ENCODE data around the gene CAPN10. TPM values are rescaled to one million over a fixed set of nuclear protein-coding genes. Genes with fewer than 3 reads are reported as not detected.

The CAPN10 gene
- total and polyA plus RNA-seq, 4 donors, result 12.6 to 66.9 (median 29.6) TPM

DNA sequence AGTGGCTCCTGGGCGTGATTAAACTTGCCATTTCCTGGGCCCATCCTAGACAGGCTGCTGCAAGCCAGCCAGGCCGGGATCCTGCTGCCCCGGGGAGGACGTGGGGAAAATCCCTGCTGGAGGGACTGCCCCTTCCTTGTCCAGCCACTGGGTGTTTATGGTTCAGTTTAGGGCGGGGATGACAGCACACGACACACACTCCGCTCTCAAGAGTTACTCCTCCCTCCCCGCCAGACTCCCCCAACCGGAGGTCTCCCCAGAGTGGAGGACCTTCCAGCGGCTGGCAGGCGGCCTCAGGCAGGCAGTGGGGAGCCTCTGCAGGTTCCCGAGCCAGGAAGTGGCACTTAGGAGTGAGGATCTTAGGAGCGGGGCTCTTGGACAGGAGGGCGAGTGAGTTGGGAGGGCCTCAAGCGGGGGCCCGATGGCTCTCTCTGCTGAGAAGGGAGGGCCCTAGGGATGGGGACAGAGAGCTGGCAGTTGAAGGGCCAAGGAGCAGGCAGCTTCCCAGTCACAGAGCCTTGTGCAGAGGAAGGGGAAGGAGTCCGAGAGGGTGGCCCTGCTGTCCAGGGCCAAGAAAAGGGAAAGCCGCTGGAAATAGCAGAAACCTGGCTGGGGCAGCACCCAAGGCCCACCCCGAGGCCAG is 33.1 kb downstream of the CAPN10 start:
- Histone ChIP-seq H3K27me3 (ENCODE audit: control insufficient read depth in 1 of 2, insufficient read depth in 2 of 2, low read length in 1 of 2) (no peaks in the 10 kb centered on the region), H3K36me3 (ENCODE audit: control insufficient read depth in 1 of 2, insufficient read depth in 2 of 2, low read length in 1 of 2) (no peaks in the 10 kb centered on the region), H3K4me3 (ENCODE audit: low read length in 2 of 2) (no peak overlapping the region), H3K27ac (ENCODE audit: low read depth in 1 of 2, low read length in 2 of 2) (no peak overlapping the region), H3K4me1 (ENCODE audit: control insufficient read depth in 1 of 2, insufficient read depth in 2 of 2, low read length in 2 of 2) (no peaks in the 10 kb centered on the region), H3K9me3 (ENCODE audit: control insufficient read depth, low read length) (no peaks in the 10 kb centered on the region)
- ATAC-seq (ENCODE audit: low FRiP score) (no peak), DNase-seq (peak in 1 of 2 donors; percentile 38)
- 92 to 93% methylated on average over 19 of the region's 19 CpGs for WGBS, 2 donors
- intact Hi-C loops (cut with DNase I), result no loop called here

GRCh38 chr2:240620149-240620731 is 33.7 kb downstream of the CAPN10 start:
- WGBS, 2 donors, result 87 to 95% methylated on average over 10 to 13 of the region's 13 CpGs
- no peak for ATAC-seq (ENCODE audit: low FRiP score)
- H3K4me3 ChIP-seq (ENCODE audit: low read length in 2 of 2), result no peak overlapping the region
- H3K27ac ChIP-seq (ENCODE audit: low read depth in 1 of 2, low read length in 2 of 2), result no peak overlapping the region
- no peaks in the 10 kb centered on the region for H3K4me1 ChIP-seq (ENCODE audit: control insufficient read depth in 1 of 2, insufficient read depth in 2 of 2, low read length in 2 of 2)
- intact Hi-C loops (cut with DNase I), result no loop called here
- no peaks in the 10 kb centered on the region for H3K9me3 ChIP-seq (ENCODE audit: control insufficient read depth, low read length)
- H3K36me3 ChIP-seq (ENCODE audit: control insufficient read depth in 1 of 2, insufficient read depth in 2 of 2, low read length in 1 of 2), result no peaks in the 10 kb centered on the region
- peak in 1 of 2 donors; percentile 41 for DNase-seq
- H3K27me3 ChIP-seq (ENCODE audit: control insufficient read depth in 1 of 2, insufficient read depth in 2 of 2, low read length in 1 of 2), result no peaks in the 10 kb centered on the region

DNA sequence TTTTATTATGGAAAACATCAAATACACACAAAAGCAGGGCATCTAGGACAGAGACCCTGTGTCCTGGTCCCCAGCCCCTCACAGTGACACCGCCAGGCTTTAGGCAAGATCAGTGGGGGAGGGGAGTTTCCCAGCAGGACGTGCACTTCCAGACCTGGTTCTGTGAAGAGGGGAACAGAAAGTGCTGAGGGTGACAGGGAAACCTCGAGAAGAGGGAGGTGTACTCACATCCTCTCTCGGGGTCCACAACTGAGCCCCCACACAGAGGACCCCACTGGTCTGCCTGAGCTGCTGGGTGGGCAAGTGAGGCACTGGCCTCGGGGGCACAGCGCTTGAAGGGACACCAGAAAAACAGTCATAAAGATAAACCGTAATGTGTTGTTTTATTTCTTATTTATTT is 34.3 kb downstream of the CAPN10 start:
- WGBS, 2 donors, result 85 to 91% methylated on average over 7 of the region's 7 CpGs
- DNase-seq (peak in 1 of 2 donors; percentile 41), ATAC-seq (ENCODE audit: low FRiP score) (no peak)
- Histone ChIP-seq H3K27me3 (ENCODE audit: control insufficient read depth in 1 of 2, insufficient read depth in 2 of 2, low read length in 1 of 2) (no peaks in the 10 kb centered on the region), H3K4me1 (ENCODE audit: control insufficient read depth in 1 of 2, insufficient read depth in 2 of 2, low read length in 2 of 2) (no peaks in the 10 kb centered on the region), H3K9me3 (ENCODE audit: control insufficient read depth, low read length) (no peaks in the 10 kb centered on the region), H3K4me3 (ENCODE audit: low read length in 2 of 2) (no peak overlapping the region), H3K36me3 (ENCODE audit: control insufficient read depth in 1 of 2, insufficient read depth in 2 of 2, low read length in 1 of 2) (no peaks in the 10 kb centered on the region), H3K27ac (ENCODE audit: low read depth in 1 of 2, low read length in 2 of 2) (no peak overlapping the region)
- intact Hi-C loops (cut with DNase I), result no loop called here

GRCh38 chr2:240622060-240622411 is 35.5 kb downstream of the CAPN10 start:
- no peaks in the 10 kb centered on the region for H3K27me3 ChIP-seq (ENCODE audit: control insufficient read depth in 1 of 2, insufficient read depth in 2 of 2, low read length in 1 of 2)
- H3K36me3 ChIP-seq (ENCODE audit: control insufficient read depth in 1 of 2, insufficient read depth in 2 of 2, low read length in 1 of 2), result no peaks in the 10 kb centered on the region
- 80 to 92% methylated on average over 9 of the region's 9 CpGs for WGBS, 2 donors
- ATAC-seq (ENCODE audit: low FRiP score) (no peak), DNase-seq (no peak)
- H3K4me3 ChIP-seq (ENCODE audit: low read length in 2 of 2), result no peak overlapping the region
- no peaks in the 10 kb centered on the region for H3K4me1 ChIP-seq (ENCODE audit: control insufficient read depth in 1 of 2, insufficient read depth in 2 of 2, low read length in 2 of 2)
- intact Hi-C loops (cut with DNase I), result no loop called here
- H3K27ac ChIP-seq (ENCODE audit: low read depth in 1 of 2, low read length in 2 of 2), result no peak overlapping the region
- no peaks in the 10 kb centered on the region for H3K9me3 ChIP-seq (ENCODE audit: control insufficient read depth, low read length)

- DNase-seq, result peak in 1 of 2 donors; percentile 65
- H3K4me3 ChIP-seq (ENCODE audit: low read length in 2 of 2), result no peak overlapping the region
- H3K36me3 ChIP-seq (ENCODE audit: control insufficient read depth in 1 of 2, insufficient read depth in 2 of 2, low read length in 1 of 2), result no peaks in the 10 kb centered on the region
Observed at GRCh38 chr2:240622531-240623235, 36.1 kb downstream of the CAPN10 start.

GRCh38 chr2:240623531-240624010 is 37.0 kb downstream of the CAPN10 start:
- ATAC-seq (ENCODE audit: low FRiP score) (no peak), DNase-seq (peak in 1 of 2 donors; percentile 34)
- H3K4me1 ChIP-seq (ENCODE audit: control insufficient read depth in 1 of 2, insufficient read depth in 2 of 2, low read length in 2 of 2), result no peaks in the 10 kb centered on the region
- 87 to 90% methylated on average over 10 of the region's 10 CpGs for WGBS, 2 donors
- intact Hi-C loops (cut with DNase I), result no loop called here
- no peaks in the 10 kb centered on the region for H3K27me3 ChIP-seq (ENCODE audit: control insufficient read depth in 1 of 2, insufficient read depth in 2 of 2, low read length in 1 of 2)
- H3K9me3 ChIP-seq (ENCODE audit: control insufficient read depth, low read length), result no peaks in the 10 kb centered on the region
- H3K4me3 ChIP-seq (ENCODE audit: low read length in 2 of 2), result no peak overlapping the region
- H3K27ac ChIP-seq (ENCODE audit: low read depth in 1 of 2, low read length in 2 of 2), result no peak overlapping the region
- H3K36me3 ChIP-seq (ENCODE audit: control insufficient read depth in 1 of 2, insufficient read depth in 2 of 2, low read length in 1 of 2), result no peaks in the 10 kb centered on the region

More at GRCh38 chr2:240622531-240623235, 36.1 kb downstream of the CAPN10 start:
- Histone ChIP-seq H3K27ac (ENCODE audit: low read depth in 1 of 2, low read length in 2 of 2) (no peak overlapping the region), H3K4me1 (ENCODE audit: control insufficient read depth in 1 of 2, insufficient read depth in 2 of 2, low read length in 2 of 2) (no peaks in the 10 kb centered on the region), H3K9me3 (ENCODE audit: control insufficient read depth, low read length) (no peaks in the 10 kb centered on the region), H3K27me3 (ENCODE audit: control insufficient read depth in 1 of 2, insufficient read depth in 2 of 2, low read length in 1 of 2) (no peaks in the 10 kb centered on the region)
- no peak for ATAC-seq (ENCODE audit: low FRiP score)
- 76 to 77% methylated on average over 34 to 37 of the region's 37 CpGs for WGBS, 2 donors
- intact Hi-C loops (cut with DNase I), result no loop called here

- no peaks in the 10 kb centered on the region for H3K9me3 ChIP-seq (ENCODE audit: control insufficient read depth, low read length)
- H3K36me3 ChIP-seq (ENCODE audit: control insufficient read depth in 1 of 2, insufficient read depth in 2 of 2, low read length in 1 of 2), result no peaks in the 10 kb centered on the region
- H3K27ac ChIP-seq (ENCODE audit: low read depth in 1 of 2, low read length in 2 of 2), result no peak overlapping the region
- peak; percentile 42 to 58 for DNase-seq
- H3K4me3 ChIP-seq (ENCODE audit: low read length in 2 of 2), result no peak overlapping the region
- ATAC-seq (ENCODE audit: low FRiP score), result peak; percentile 8
- H3K4me1 ChIP-seq (ENCODE audit: control insufficient read depth in 1 of 2, insufficient read depth in 2 of 2, low read length in 2 of 2), result no peaks in the 10 kb centered on the region
- WGBS, 2 donors, result 70 to 78% methylated on average over 21 to 24 of the region's 24 CpGs
- intact Hi-C loops (cut with DNase I), result no loop called here
- H3K27me3 ChIP-seq (ENCODE audit: control insufficient read depth in 1 of 2, insufficient read depth in 2 of 2, low read length in 1 of 2), result no peaks in the 10 kb centered on the region
Observed at GRCh38 chr2:240624011-240624949, 37.7 kb downstream of the CAPN10 start.

DNA sequence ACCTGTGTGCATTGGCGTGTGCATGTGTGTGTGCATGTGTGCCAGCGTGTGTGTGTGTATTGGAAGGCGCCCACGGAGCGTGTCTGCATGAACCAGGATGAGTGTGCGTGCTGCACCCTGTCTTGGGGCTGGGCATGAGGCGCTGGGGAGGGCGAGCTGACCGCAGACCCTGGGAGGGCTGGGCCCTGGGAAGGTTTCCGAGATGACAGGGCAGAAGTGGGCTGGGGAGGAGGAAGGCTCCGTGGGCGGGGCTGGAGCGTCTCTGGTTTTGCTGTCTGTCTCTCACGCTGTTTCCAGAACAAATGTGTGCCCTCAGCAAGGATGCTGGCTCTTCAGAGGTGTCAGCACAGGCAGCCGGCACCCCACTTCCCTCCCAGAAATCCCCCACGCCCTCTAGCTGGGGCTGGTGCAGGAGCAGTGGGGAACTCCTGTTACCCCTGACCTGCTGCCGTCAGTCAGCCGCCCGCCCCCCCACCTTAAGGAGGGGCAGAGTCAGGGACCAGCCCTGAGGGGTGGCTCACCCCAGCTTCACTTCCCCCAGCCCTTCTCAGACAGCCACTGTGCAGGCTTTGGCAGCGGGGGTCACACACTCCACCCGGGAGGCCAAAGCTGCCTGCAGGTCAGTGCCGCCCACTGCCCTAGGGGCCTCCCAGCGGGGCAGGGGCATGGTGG is 38.6 kb downstream of the CAPN10 start, which contains the start of gene GPR35:
Gene GPR35 (plus strand): TSS at position 531 of the 672 bp plus-strand sequence. CDS start 4,473 bp downstream, outside the sequence.
- no peak within 1 kb of the TSS for H3K27ac ChIP-seq (ENCODE audit: low read depth in 1 of 2, low read length in 2 of 2)
- ATAC-seq (ENCODE audit: low FRiP score), result peak; percentile 24
- no peaks in the 10 kb centered on the region for H3K9me3 ChIP-seq (ENCODE audit: control insufficient read depth, low read length)
- DNase-seq, result peak; percentile 80
- no peaks in the 10 kb centered on the region for H3K4me1 ChIP-seq (ENCODE audit: control insufficient read depth in 1 of 2, insufficient read depth in 2 of 2, low read length in 2 of 2)
- no peaks in the 10 kb centered on the region for H3K36me3 ChIP-seq (ENCODE audit: control insufficient read depth in 1 of 2, insufficient read depth in 2 of 2, low read length in 1 of 2)
- 51 to 54% methylated on average over 23 of the region's 23 CpGs for WGBS, 2 donors
- intact Hi-C loops (cut with DNase I), result no loop called here
- no peak within 1 kb of the TSS for H3K4me3 ChIP-seq (ENCODE audit: low read length in 2 of 2)
- no peaks in the 10 kb centered on the region for H3K27me3 ChIP-seq (ENCODE audit: control insufficient read depth in 1 of 2, insufficient read depth in 2 of 2, low read length in 1 of 2)
